IMR-90 (cell line): ENCODE data around the gene NEUROG1. TPM values are rescaled to one million over a fixed set of nuclear protein-coding genes. Genes with fewer than 3 reads are reported as not detected.

Source experiments
- ATAC-seq: fragments of 200-7000 bp; cut with Tn5 transposase; 2 replicates; pipeline ENCODE4 v1.9.1; 2020; ENCODE audit warnings: low read depth, mild to moderate bottlenecking, moderate library complexity
- BruUV-seq: library from RNA; stranded (reverse); fragments of 400-500 nt; replicated peaks from 2 replicates; lab custom pipeline; 2021; lab: Mats Ljungman, UMichigan
- CTCF ChIA-PET: fragments of 300-600 bp; formaldehyde crosslinking; extraction: SDS; loops from one replicate; lab custom pipeline; 2021; ENCODE audit warnings: antibody characterized with exemption; lab: Yijun Ruan, JAX
- POLR2A ChIA-PET: fragments of 300-600 bp; sonication (Branson Sonifier 250); formaldehyde crosslinking; loops from one replicate; lab custom pipeline; 2022; ENCODE audit warnings: antibody characterized with exemption; ENCODE audit not compliant: unreplicated experiment; lab: Charles Lee
- DNase-seq: peaks from one replicate; pipeline ENCODE4 v3.0.0; 2013
- H2AFZ ChIP-seq: replicated peaks from 2 replicates; pipeline ENCODE3; 2013; ENCODE audit warnings: low read length, mild to moderate bottlenecking; ENCODE audit not compliant: poor library complexity
- H2AK5ac ChIP-seq: 2 replicates; pipeline ENCODE4 v1.6.1; 2013; ENCODE audit warnings: low read depth, low read length, inconsistent platforms
- H2AK9ac ChIP-seq: replicated peaks from 2 replicates; pipeline ENCODE3; 2013; ENCODE audit warnings: mild to moderate bottlenecking, low read depth, low read length, moderate library complexity; ENCODE audit not compliant: poor library complexity
- H2BK120ac ChIP-seq: 2 replicates; pipeline ENCODE4 v1.6.1; 2013; ENCODE audit warnings: low read depth, low read length, inconsistent platforms
- H2BK15ac ChIP-seq: 3 replicates; pipeline ENCODE4 v1.6.1; 2013; ENCODE audit warnings: low read depth, low read length, inconsistent platforms
- H2BK20ac ChIP-seq: 2 replicates; pipeline ENCODE4 v1.6.1; 2013; ENCODE audit warnings: low read depth, mild to moderate bottlenecking, inconsistent platforms, low read length, moderate library complexity
- H2BK5ac ChIP-seq: 2 replicates; pipeline ENCODE4 v1.6.1; 2013; ENCODE audit warnings: mild to moderate bottlenecking, low read depth, low read length, inconsistent platforms; ENCODE audit not compliant: poor library complexity, severe bottlenecking
- H3K14ac ChIP-seq: replicated peaks from 2 replicates; pipeline ENCODE4 v1.6.1; 2013; ENCODE audit warnings: low read depth, low read length, inconsistent platforms
- H3K18ac ChIP-seq: 2 replicates; pipeline ENCODE4 v1.6.1; 2013; ENCODE audit warnings: low read depth, low read length, control low read depth
- H3K23ac ChIP-seq: 2 replicates; pipeline ENCODE4 v1.6.1; 2013; ENCODE audit warnings: low read depth, low read length, inconsistent platforms
- H3K27ac ChIP-seq: 2 replicates; pipeline ENCODE4 v1.5.1; 2013; ENCODE audit warnings: mild to moderate bottlenecking, control low read depth, low read length; ENCODE audit not compliant: insufficient read depth
- H3K27me3 ChIP-seq: 2 replicates; pipeline ENCODE4 v1.6.1; 2013; ENCODE audit warnings: low read length; ENCODE audit not compliant: control insufficient read depth, insufficient read depth
- H3K36me3 ChIP-seq: 2 replicates; pipeline ENCODE4 v1.6.1; 2013; ENCODE audit warnings: low read length, mixed read lengths; ENCODE audit not compliant: control insufficient read depth, insufficient read depth
- H3K4ac ChIP-seq: 2 replicates; pipeline ENCODE4 v1.6.1; 2013; ENCODE audit warnings: low read depth, low read length, inconsistent platforms
- H3K4me1 ChIP-seq: 2 replicates; pipeline ENCODE4 v1.6.1; 2013; ENCODE audit warnings: low read length, mixed read lengths; ENCODE audit not compliant: control insufficient read depth, insufficient read depth
- H3K4me2 ChIP-seq: 2 replicates; pipeline ENCODE4 v1.6.1; 2013; ENCODE audit warnings: low read depth, mild to moderate bottlenecking, control low read depth, low read length, moderate library complexity
- H3K4me3 ChIP-seq: 2 replicates; pipeline ENCODE4 v1.5.1; 2013; ENCODE audit warnings: low read depth, mild to moderate bottlenecking, control low read depth, low read length, moderate library complexity; ENCODE audit not compliant: insufficient read depth
- H3K56ac ChIP-seq: 2 replicates; pipeline ENCODE4 v1.6.1; 2013; ENCODE audit warnings: low read length, inconsistent platforms; ENCODE audit not compliant: insufficient read depth; ENCODE audit errors: extremely low read depth
- H3K79me1 ChIP-seq, 2 experiments: 2 replicates each; pipeline ENCODE4 v1.6.1; 2013; ENCODE audit warnings: low read length in 2 of 2, inconsistent platforms in 1 of 2, low read depth in 1 of 2
- H3K9ac ChIP-seq: 2 replicates; pipeline ENCODE4 v1.6.1; 2013; ENCODE audit warnings: low read depth, low read length, control low read depth
- H3K9me1 ChIP-seq: 2 replicates; pipeline ENCODE4 v1.6.1; 2013; ENCODE audit warnings: low read length, inconsistent platforms; ENCODE audit not compliant: insufficient read depth
- H3K9me3 ChIP-seq: 2 replicates; pipeline ENCODE4 v1.6.1; 2013; ENCODE audit warnings: low read length; ENCODE audit not compliant: control insufficient read depth, insufficient read depth
- H4K20me1 ChIP-seq: 2 replicates; pipeline ENCODE4 v1.6.1; 2013; ENCODE audit warnings: low read length, inconsistent platforms; ENCODE audit not compliant: insufficient read depth
- H4K5ac ChIP-seq: 2 replicates; pipeline ENCODE4 v1.6.1; 2013; ENCODE audit warnings: mild to moderate bottlenecking, low read depth, low read length, control low read depth
- H4K8ac ChIP-seq, 2 experiments: 2 replicates each; pipeline ENCODE4 v1.6.1; 2013; ENCODE audit warnings: low read depth in 2 of 2, low read length in 2 of 2, control low read depth in 1 of 2, inconsistent platforms in 1 of 2
- H4K91ac ChIP-seq: 2 replicates; pipeline ENCODE4 v1.6.1; 2013; ENCODE audit warnings: low read depth, low read length, inconsistent platforms; ENCODE audit not compliant: insufficient read depth
- BHLHE40 ChIP-seq: fragments of 150-350 bp; IDR thresholded peaks from 2 replicates; pipeline ENCODE4 v1.6.1; 2016; ENCODE audit warnings: mild to moderate bottlenecking, low read depth, low read length
- CEBPB ChIP-seq: IDR thresholded peaks from 2 replicates; pipeline ENCODE4 v1.6.1; 2012; ENCODE audit warnings: low read depth, low read length, improper control_type of control experiment
- CHD1 ChIP-seq: IDR thresholded peaks from 2 replicates; pipeline ENCODE4 v1.6.1; 2012; ENCODE audit warnings: low read depth, low read length, improper control_type of control experiment
- CTCF ChIP-seq: conservative IDR thresholded peaks from 2 replicates; pipeline ENCODE4 v1.5.1; 2012; ENCODE audit warnings: mild to moderate bottlenecking, low read depth, low read length, improper control_type of control experiment
- ELK1 ChIP-seq: fragments of 150-350 bp; IDR thresholded peaks from 2 replicates; pipeline ENCODE4 v1.6.1; 2016; ENCODE audit warnings: low read depth, mild to moderate bottlenecking, low read length, moderate library complexity, borderline replicate concordance
- MAFK ChIP-seq: IDR thresholded peaks from 2 replicates; pipeline ENCODE4 v1.6.1; 2012; ENCODE audit warnings: low read depth, low read length, improper control_type of control experiment
- MAZ ChIP-seq: IDR thresholded peaks from 2 replicates; pipeline ENCODE4 v1.6.1; 2012; ENCODE audit warnings: low read depth, mild to moderate bottlenecking, low read length, improper control_type of control experiment, moderate library complexity, borderline replicate concordance
- MXI1 ChIP-seq: IDR thresholded peaks from 2 replicates; pipeline ENCODE4 v1.6.1; 2012; ENCODE audit warnings: low read depth, mild to moderate bottlenecking, low read length, moderate library complexity, borderline replicate concordance
- NFE2L2 ChIP-seq: fragments of 150-350 bp; IDR thresholded peaks from 2 replicates; pipeline ENCODE4 v1.6.1; 2016; ENCODE audit warnings: low read depth, mild to moderate bottlenecking, low read length
- POLR2A ChIP-seq: IDR thresholded peaks from 2 replicates; pipeline ENCODE4 v1.6.1; 2012; ENCODE audit warnings: mild to moderate bottlenecking, low read depth, low read length
- RAD21 ChIP-seq: IDR thresholded peaks from 2 replicates; pipeline ENCODE4 v1.6.1; 2012; ENCODE audit warnings: low read length, improper control_type of control experiment
- RCOR1 ChIP-seq: IDR thresholded peaks from 2 replicates; pipeline ENCODE4 v1.6.1; 2012; ENCODE audit warnings: mild to moderate bottlenecking, low read length, improper control_type of control experiment; ENCODE audit not compliant: insufficient replicate concordance
- RFX5 ChIP-seq: IDR thresholded peaks from 2 replicates; pipeline ENCODE4 v1.8.0; 2012; ENCODE audit warnings: low read depth, mild to moderate bottlenecking, low read length, moderate library complexity
- SMC3 ChIP-seq: fragments of 150-350 bp; IDR thresholded peaks from 2 replicates; pipeline ENCODE4 v1.6.1; 2016; ENCODE audit warnings: low read depth, mild to moderate bottlenecking, antibody characterized with exemption, low read length, moderate library complexity
- USF2 ChIP-seq: fragments of 150-350 bp; IDR thresholded peaks from 2 replicates; pipeline ENCODE4 v1.6.1; 2017; ENCODE audit warnings: mild to moderate bottlenecking, antibody characterized with exemption, low read length, low read depth
- WGBS, 2 experiments: methylation state at CpG; one replicate each; pipeline versions ENCODE4 v1.1.5 to v1.1.7; 2013; ENCODE audit warnings: missing lambda C conversion rate in 2 of 2; ENCODE audit not compliant: insufficient read length in 1 of 2; ENCODE audit errors: extremely low coverage in 2 of 2; 5-methylcytosine and 5-hydroxymethylcytosine counted together
- dilution Hi-C: fragments of 300-500 bp; cut with HindIII; formaldehyde crosslinking; loops from one replicate; pipeline ENCODE4 v1.14.3; 2018; ENCODE audit warnings: low sequenced_read_pairs; ENCODE audit not compliant: unreplicated experiment
- in situ Hi-C: fragments of 300-500 bp; cut with MboI; formaldehyde crosslinking; loops from 3 replicates; pipeline ENCODE4 v1.14.3; 2019; ENCODE audit warnings: low sequenced_read_pairs, inconsistent platforms, mixed read lengths
- intact Hi-C: fragments of 100-400 bp; cut with micrococcal nuclease; formaldehyde crosslinking; loops from 2 replicates; pipeline ENCODE4 v1.10.0; 2022
- polyA plus RNA-seq, 3 experiments: library from polyadenylated mRNA; depleted of rRNA; stranded (reverse); fragments of >200 nt; gene quantifications; 2 replicates each; pipeline ENCODE4 v1.2.3, GENCODE V29; 2012; ENCODE audit warnings: low replicate concordance in 1 of 3
- total RNA-seq: library from RNA; depleted of rRNA; stranded (reverse); fragments of >200 nt; gene quantifications from 2 replicates; pipeline ENCODE4 v1.2.3, GENCODE V29; 2012

Gene NEUROG1
- total and polyA plus RNA-seq, 2 of the 4 experiments (the other 2 are of a cell fraction): not detected

GRCh38 chr5:135557076-135557838, 21.5 kb upstream of the NEUROG1 start:
- no peaks in the 10 kb centered on the region for H3K9me1 ChIP-seq
- TF ChIP-seq POLR2A: no peak
- TF ChIP-seq RFX5: no peak
- TF ChIP-seq MAZ: no peak
- TF ChIP-seq CEBPB: no peak
- TF ChIP-seq BHLHE40: no peak
- no peak for TF ChIP-seq RCOR1
- TF ChIP-seq NFE2L2: no peak
- no peak for TF ChIP-seq USF2
- TF ChIP-seq MXI1: no peak
- TF ChIP-seq CHD1: no peak
- no peak for TF ChIP-seq SMC3
- TF ChIP-seq MAFK: no peak
- TF ChIP-seq ELK1: no peak
- no peak for TF ChIP-seq CTCF
- TF ChIP-seq RAD21: no peak
- H3K14ac ChIP-seq: no peak overlapping the region
- H2BK5ac ChIP-seq: no peak overlapping the region
- H3K56ac ChIP-seq: no peak overlapping the region
- H2BK20ac ChIP-seq: no peak overlapping the region
- H3K79me1 ChIP-seq: no peaks in the 10 kb centered on the region
- in situ Hi-C loops: loop anchor here (25.0 kb wide), 1 partner anchor 655 kb away; no protein-coding TSS in a partner anchor
- H3K9me3 ChIP-seq: no peaks in the 10 kb centered on the region
- no peak for ATAC-seq
- H2BK120ac ChIP-seq: no peak overlapping the region
- H2AFZ ChIP-seq: no peak overlapping the region
- H3K23ac ChIP-seq: no peak overlapping the region
- H3K27me3 ChIP-seq: peaks cover 24% of the 10 kb centered on the region
- no peak overlapping the region for H3K4me3 ChIP-seq
- CTCF ChIA-PET: interaction anchor here (1.3 kb wide), 1 partner anchor 91 kb away, joined by 4 read pairs; no protein-coding TSS in a partner anchor
- H4K20me1 ChIP-seq: no peaks in the 10 kb centered on the region
- no peaks in the 10 kb centered on the region for H3K36me3 ChIP-seq
- H3K27ac ChIP-seq: no peak overlapping the region
- no peak overlapping the region for H2AK9ac ChIP-seq
- 20% methylated on average over 1 of the region's 11 CpGs; no CpG with 5 or more reads in 1 of the 2 experiments for WGBS, 2 experiments
- H3K4me1 ChIP-seq: no peaks in the 10 kb centered on the region
- no peak for DNase-seq
- dilution Hi-C loops: loop anchor here (25.0 kb wide), 1 partner anchor 95 kb away; the partner anchor contains the start of gene TIFAB
- no peak overlapping the region for H2BK15ac ChIP-seq
- no peak overlapping the region for H4K5ac ChIP-seq
- POLR2A ChIA-PET: no interaction called here
- intact Hi-C loops: loop anchor here (10.0 kb wide), 1 partner anchor 202 kb away; no protein-coding TSS in a partner anchor
- no peak overlapping the region for H3K4ac ChIP-seq
- H3K4me2 ChIP-seq: no peak overlapping the region
- no peak overlapping the region for H2AK5ac ChIP-seq
- H4K91ac ChIP-seq: no peak overlapping the region
- BruUV-seq: no TSS peak
- H3K9ac ChIP-seq: no peak overlapping the region
- no peak overlapping the region for H4K8ac ChIP-seq
- no peak overlapping the region for H3K18ac ChIP-seq
